Gastrocnemius medialis (tissue), 4 donors: ENCODE results near the gene NDST4. TPM values are rescaled to one million over a fixed set of nuclear protein-coding genes. Genes with fewer than 3 reads are reported as not detected.

ENCODE experiments used
- ATAC-seq, 2 donors: fragments of 150-250 bp; one replicate each; pipeline ENCODE4 v1.9.1; 2016
- DNase-seq, 2 donors: peaks; one replicate each; pipeline ENCODE4 v3.0.0-alpha.2; 2019
- H3K27ac ChIP-seq, 4 donors: fragments of 200-600 bp; sonication (generic); 1 replicate in 1 of 4; 2 replicates in 3 of 4; pipeline ENCODE4 v1.5.1; 2016 to 2018; ENCODE audit warnings: mild to moderate bottlenecking in 2 of 4, moderate library complexity in 1 of 4
- H3K27me3 ChIP-seq, 3 donors: fragments of 200-600 bp; sonication (generic) in 2 of 3; 1 replicate in 1 of 3; 2 replicates in 2 of 3; pipeline versions ENCODE4 v1.5.1 to v1.6.0; 2016 to 2019; ENCODE audit warnings: mild to moderate bottlenecking in 1 of 3, moderate library complexity in 1 of 3
- H3K36me3 ChIP-seq, 2 donors: fragments of 200-600 bp; sonication (generic) in 1 of 2; one replicate each; pipeline ENCODE4 v1.5.1; 2017 to 2018
- H3K4me1 ChIP-seq, 2 donors: fragments of 200-600 bp; sonication (generic) in 1 of 2; one replicate each; pipeline ENCODE4 v1.5.1; 2016 to 2017; ENCODE audit warnings: mild to moderate bottlenecking in 2 of 2
- H3K4me3 ChIP-seq, 4 donors: fragments of 200-600 bp; sonication (generic) in 3 of 4; 1 replicate in 1 of 4; 2 replicates in 3 of 4; pipeline ENCODE4 v1.5.1; 2016 to 2019; ENCODE audit warnings: mild to moderate bottlenecking in 2 of 4
- H3K9me3 ChIP-seq, 3 donors: fragments of 200-600 bp; sonication (generic) in 2 of 3; 1 replicate in 1 of 3; 2 replicates in 2 of 3; pipeline ENCODE4 v1.5.1; 2016 to 2019
- CTCF ChIP-seq, 5 experiments: fragments of 450-650 bp in 3 of 5; fragments of 200-600 bp in 2 of 5; sonication (generic) in 2 of 5; IDR thresholded peaks in 4 of 5; conservative IDR thresholded peaks in 1 of 5; 1 replicate in 4 of 5; 2 replicates in 1 of 5; pipeline ENCODE4 v1.5.1; 2016 to 2019; ENCODE audit warnings: antibody characterized with exemption in 5 of 5, mild to moderate bottlenecking in 3 of 5, moderate library complexity in 3 of 5
- POLR2A ChIP-seq, 2 donors: fragments of 450-650 bp; IDR thresholded peaks; one replicate each; pipeline ENCODE4 v1.6.1; 2017; ENCODE audit warnings: antibody characterized with exemption in 2 of 2, mild to moderate bottlenecking in 2 of 2, moderate library complexity in 2 of 2
- in situ Hi-C, 4 donors: fragments of 200-750 bp; cut with MboI; loops; one replicate each; pipeline versions ENCODE4 v1.15.0 to v1.8.0; 2017; ENCODE audit warnings: low sequenced_read_pairs in 4 of 4
- intact Hi-C: fragments of 100-400 bp; cut with DNase I; formaldehyde crosslinking; loops from one replicate; pipeline ENCODE4 v1.15.1; 2023; ENCODE audit warnings: low total_unique reads
- total RNA-seq, 4 donors: library from RNA; depleted of rRNA; stranded (reverse); fragments of >200 nt; gene quantifications; one replicate each; pipeline versions ENCODE4 v1.1.0 to v1.2.3, GENCODE V29; 2016

Gene NDST4
- total RNA-seq, 4 donors from 2014 or later, result not detected

- Histone ChIP-seq H3K27ac (no peak overlapping the region), H3K4me3 (no peak overlapping the region), H3K4me1 (no peaks in the 10 kb centered on the region), H3K9me3 (no peaks in the 10 kb centered on the region), H3K36me3 (no peaks in the 10 kb centered on the region), H3K27me3 (no peaks in the 10 kb centered on the region)
- TF ChIP-seq CTCF (IDR thresholded peaks at IDR 0.05 in 4 of 5, conservative IDR thresholded peaks at IDR 0.05 in 1 of 5), result no peak
- no peak for TF ChIP-seq POLR2A (IDR thresholded peaks at IDR 0.05)
- DNase-seq (no peak), ATAC-seq (no peak)
- intact Hi-C loops, result no loop called here
- in situ Hi-C loops, result no loop called here
Observed at GRCh38 chr4:115126491-115126890, 13.1 kb upstream of the NDST4 start.

GRCh38 chr4:115121351-115122043, 8.1 kb upstream of the NDST4 start:
- no peak for TF ChIP-seq POLR2A (IDR thresholded peaks at IDR 0.05)
- TF ChIP-seq CTCF (IDR thresholded peaks at IDR 0.05 in 4 of 5, conservative IDR thresholded peaks at IDR 0.05 in 1 of 5), result no peak
- Histone ChIP-seq H3K27ac (no peak overlapping the region), H3K36me3 (no peaks in the 10 kb centered on the region), H3K4me3 (no peak overlapping the region), H3K27me3 (no peaks in the 10 kb centered on the region), H3K4me1 (no peaks in the 10 kb centered on the region), H3K9me3 (no peaks in the 10 kb centered on the region)
- ATAC-seq (no peak), DNase-seq (no peak)
- intact Hi-C loops, result no loop called here
- in situ Hi-C loops, result no loop called here

- Histone ChIP-seq H3K4me1 (no peaks in the 10 kb centered on the region), H3K4me3 (no peak overlapping the region), H3K36me3 (no peaks in the 10 kb centered on the region), H3K27ac (no peak overlapping the region), H3K9me3 (no peaks in the 10 kb centered on the region), H3K27me3 (no peaks in the 10 kb centered on the region)
- intact Hi-C loops, result no loop called here
- in situ Hi-C loops, result no loop called here
- no peak for TF ChIP-seq POLR2A (IDR thresholded peaks at IDR 0.05)
- TF ChIP-seq CTCF (IDR thresholded peaks at IDR 0.05 in 4 of 5, conservative IDR thresholded peaks at IDR 0.05 in 1 of 5), result no peak
- ATAC-seq (no peak), DNase-seq (no peak)
Observed at GRCh38 chr4:115119804-115120352, 6.5 kb upstream of the NDST4 start.

- TF ChIP-seq POLR2A (IDR thresholded peaks at IDR 0.05) (no peak), CTCF (IDR thresholded peaks at IDR 0.05 in 4 of 5, conservative IDR thresholded peaks at IDR 0.05 in 1 of 5) (no peak)
- Histone ChIP-seq H3K4me3 (no peak overlapping the region), H3K36me3 (no peaks in the 10 kb centered on the region), H3K27ac (no peak overlapping the region), H3K9me3 (no peaks in the 10 kb centered on the region), H3K27me3 (no peaks in the 10 kb centered on the region), H3K4me1 (no peaks in the 10 kb centered on the region)
- no peak for ATAC-seq
- in situ Hi-C loops, result no loop called here
- intact Hi-C loops, result no loop called here
- DNase-seq, result no peak
Observed at GRCh38 chr4:115117651-115118050, 4.2 kb upstream of the NDST4 start.
